HEK293 (cell line): ENCODE data around the gene TMTC1.

Experiments
- KLF10 ChIP-seq: fragments of 450-650 bp; IDR thresholded peaks from 2 replicates; pipeline ENCODE4 v1.5.1; 2018; ENCODE audit warnings: missing biosample characterization, mild to moderate bottlenecking, missing genetic modification characterization
- KLF16 ChIP-seq: fragments of 450-650 bp; formaldehyde crosslinking; IDR thresholded peaks from 2 replicates; pipeline ENCODE4 v1.5.1; 2017; ENCODE audit warnings: missing biosample characterization, missing genetic modification characterization
- PRDM10 ChIP-seq: fragments of 450-650 bp; formaldehyde crosslinking; IDR thresholded peaks from 2 replicates; pipeline ENCODE4 v1.5.1; 2016; ENCODE audit warnings: missing biosample characterization, missing genetic modification characterization
- REST ChIP-seq: fragments of 450-650 bp; formaldehyde crosslinking; IDR thresholded peaks from 2 replicates; pipeline ENCODE4 v1.5.1; 2016; ENCODE audit warnings: missing biosample characterization, missing genetic modification characterization
- SALL2 ChIP-seq: fragments of 450-650 bp; formaldehyde crosslinking; IDR thresholded peaks from 2 replicates; pipeline ENCODE4 v1.5.0; 2017; ENCODE audit warnings: missing biosample characterization, mild to moderate bottlenecking, missing genetic modification characterization, borderline replicate concordance
- SP7 ChIP-seq: fragments of 450-650 bp; formaldehyde crosslinking; IDR thresholded peaks from 2 replicates; pipeline ENCODE4 v1.5.1; 2016; ENCODE audit warnings: missing biosample characterization, missing genetic modification characterization
- WT1 ChIP-seq: fragments of 450-650 bp; formaldehyde crosslinking; IDR thresholded peaks from 2 replicates; pipeline ENCODE4 v1.5.1; 2016; ENCODE audit warnings: missing biosample characterization, missing genetic modification characterization
- ZBTB20 ChIP-seq: fragments of 450-650 bp; formaldehyde crosslinking; IDR thresholded peaks from 2 replicates; pipeline ENCODE4 v1.5.1; 2016; ENCODE audit warnings: missing biosample characterization, missing genetic modification characterization
- ZBTB8A ChIP-seq: fragments of 450-650 bp; formaldehyde crosslinking; IDR thresholded peaks from 2 replicates; pipeline ENCODE4 v1.5.1; 2016; ENCODE audit warnings: missing biosample characterization, missing genetic modification characterization
- ZFP41 ChIP-seq: fragments of 450-650 bp; formaldehyde crosslinking; IDR thresholded peaks from 2 replicates; pipeline ENCODE4 v1.5.1; 2016; ENCODE audit warnings: missing biosample characterization, missing genetic modification characterization, borderline replicate concordance
- ZNF133 ChIP-seq: fragments of 450-650 bp; formaldehyde crosslinking; IDR thresholded peaks from 2 replicates; pipeline ENCODE4 v1.5.1; 2016; ENCODE audit warnings: missing biosample characterization, missing genetic modification characterization
- ZNF140 ChIP-seq: fragments of 450-650 bp; formaldehyde crosslinking; IDR thresholded peaks from 2 replicates; pipeline ENCODE4 v1.5.1; 2016; ENCODE audit warnings: missing biosample characterization, missing genetic modification characterization
- ZNF146 ChIP-seq: fragments of 450-650 bp; formaldehyde crosslinking; IDR thresholded peaks from 2 replicates; pipeline ENCODE4 v1.5.1; 2016; ENCODE audit warnings: missing biosample characterization, missing genetic modification characterization
- ZNF157 ChIP-seq: fragments of 450-650 bp; formaldehyde crosslinking; IDR thresholded peaks from 2 replicates; pipeline ENCODE4 v1.5.1; 2016; ENCODE audit warnings: missing biosample characterization, missing genetic modification characterization
- ZNF280C ChIP-seq: fragments of 450-650 bp; formaldehyde crosslinking; IDR thresholded peaks from 2 replicates; pipeline ENCODE4 v1.5.1; 2016; ENCODE audit warnings: missing biosample characterization, missing genetic modification characterization
- ZNF311 ChIP-seq: fragments of 450-650 bp; formaldehyde crosslinking; IDR thresholded peaks from 2 replicates; pipeline ENCODE4 v1.5.1; 2017; ENCODE audit warnings: missing biosample characterization, missing genetic modification characterization, borderline replicate concordance
- ZNF391 ChIP-seq: fragments of 450-650 bp; formaldehyde crosslinking; IDR thresholded peaks from 2 replicates; pipeline ENCODE4 v1.5.1; 2016; ENCODE audit warnings: low read depth, missing biosample characterization, missing genetic modification characterization, borderline replicate concordance
- ZNF549 ChIP-seq: fragments of 450-650 bp; IDR thresholded peaks from 2 replicates; pipeline ENCODE4 v1.5.1; 2018; ENCODE audit warnings: missing biosample characterization, missing genetic modification characterization, mild to moderate bottlenecking, inconsistent platforms, moderate library complexity
- ZNF555 ChIP-seq: fragments of 450-650 bp; formaldehyde crosslinking; conservative IDR thresholded peaks from 2 replicates; pipeline ENCODE4 v1.5.1; 2017; ENCODE audit warnings: missing biosample characterization, mild to moderate bottlenecking, missing genetic modification characterization, inconsistent platforms
- ZNF610 ChIP-seq: fragments of 450-650 bp; formaldehyde crosslinking; IDR thresholded peaks from 2 replicates; pipeline ENCODE4 v1.5.1; 2016; ENCODE audit warnings: missing biosample characterization, missing genetic modification characterization, borderline replicate concordance
- ZNF785 ChIP-seq: fragments of 450-650 bp; formaldehyde crosslinking; IDR thresholded peaks from 2 replicates; pipeline ENCODE4 v1.5.1; 2016; ENCODE audit warnings: missing biosample characterization, missing genetic modification characterization
- TF ChIP-seq, protein P1 (sequence below): fragments of 450-650 bp; formaldehyde crosslinking; IDR thresholded peaks from 2 replicates; pipeline ENCODE4 v1.5.1; 2016; ENCODE audit warnings: missing biosample characterization, missing genetic modification characterization, low read depth
- TF ChIP-seq, protein P2 (sequence below): fragments of 450-650 bp; formaldehyde crosslinking; IDR thresholded peaks from 2 replicates; pipeline ENCODE4 v1.5.1; 2016; ENCODE audit warnings: missing biosample characterization, missing genetic modification characterization
- TF ChIP-seq, protein P3 (sequence below): fragments of 450-650 bp; formaldehyde crosslinking; IDR thresholded peaks from 2 replicates; pipeline ENCODE4 v1.5.1; 2016; ENCODE audit warnings: missing biosample characterization, missing genetic modification characterization

The TMTC1 gene

GRCh38 chr12:29783773-29784666 is at the start of gene TMTC1 (continued):
- TF ChIP-seq, protein P1, sequence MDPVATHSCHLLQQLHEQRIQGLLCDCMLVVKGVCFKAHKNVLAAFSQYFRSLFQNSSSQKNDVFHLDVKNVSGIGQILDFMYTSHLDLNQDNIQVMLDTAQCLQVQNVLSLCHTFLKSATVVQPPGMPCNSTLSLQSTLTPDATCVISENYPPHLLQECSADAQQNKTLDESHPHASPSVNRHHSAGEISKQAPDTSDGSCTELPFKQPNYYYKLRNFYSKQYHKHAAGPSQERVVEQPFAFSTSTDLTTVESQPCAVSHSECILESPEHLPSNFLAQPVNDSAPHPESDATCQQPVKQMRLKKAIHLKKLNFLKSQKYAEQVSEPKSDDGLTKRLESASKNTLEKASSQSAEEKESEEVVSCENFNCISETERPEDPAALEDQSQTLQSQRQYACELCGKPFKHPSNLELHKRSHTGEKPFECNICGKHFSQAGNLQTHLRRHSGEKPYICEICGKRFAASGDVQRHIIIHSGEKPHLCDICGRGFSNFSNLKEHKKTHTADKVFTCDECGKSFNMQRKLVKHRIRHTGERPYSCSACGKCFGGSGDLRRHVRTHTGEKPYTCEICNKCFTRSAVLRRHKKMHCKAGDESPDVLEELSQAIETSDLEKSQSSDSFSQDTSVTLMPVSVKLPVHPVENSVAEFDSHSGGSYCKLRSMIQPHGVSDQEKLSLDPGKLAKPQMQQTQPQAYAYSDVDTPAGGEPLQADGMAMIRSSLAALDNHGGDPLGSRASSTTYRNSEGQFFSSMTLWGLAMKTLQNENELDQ (tag by site-specific recombination): no peak
- no peak for TF ChIP-seq ZNF311 (tag by site-specific recombination)
- TF ChIP-seq ZNF785 (tag by site-specific recombination): no peak
- TF ChIP-seq ZNF549 (tag by site-specific recombination): no peak
- TF ChIP-seq KLF16: 0 out of 2 replicates have a peak, but pooled peaks have one; percentile 35
- TF ChIP-seq KLF10 (tag by site-specific recombination): no peak
- no peak for TF ChIP-seq ZFP41
- TF ChIP-seq ZNF280C (tag by site-specific recombination): no peak
- no peak for TF ChIP-seq ZNF146
- TF ChIP-seq ZNF610 (tag by site-specific recombination): no peak
- peak; percentile 23; the same call in 1 of the 2 replicates for TF ChIP-seq SP7 (tag by site-specific recombination)
- no peak for TF ChIP-seq SALL2 (tag by site-specific recombination)
- no peak for TF ChIP-seq ZNF391
- no peak; the same call in 1 of the 2 replicates for TF ChIP-seq PRDM10 (tag by site-specific recombination)
- TF ChIP-seq REST (tag by site-specific recombination): peak; percentile 92
- TF ChIP-seq ZBTB8A (tag by site-specific recombination): no peak; the same call in none of the 2 replicates
- TF ChIP-seq ZNF157 (tag by site-specific recombination): no peak
- no peak for TF ChIP-seq ZNF140
- TF ChIP-seq, protein P2, sequence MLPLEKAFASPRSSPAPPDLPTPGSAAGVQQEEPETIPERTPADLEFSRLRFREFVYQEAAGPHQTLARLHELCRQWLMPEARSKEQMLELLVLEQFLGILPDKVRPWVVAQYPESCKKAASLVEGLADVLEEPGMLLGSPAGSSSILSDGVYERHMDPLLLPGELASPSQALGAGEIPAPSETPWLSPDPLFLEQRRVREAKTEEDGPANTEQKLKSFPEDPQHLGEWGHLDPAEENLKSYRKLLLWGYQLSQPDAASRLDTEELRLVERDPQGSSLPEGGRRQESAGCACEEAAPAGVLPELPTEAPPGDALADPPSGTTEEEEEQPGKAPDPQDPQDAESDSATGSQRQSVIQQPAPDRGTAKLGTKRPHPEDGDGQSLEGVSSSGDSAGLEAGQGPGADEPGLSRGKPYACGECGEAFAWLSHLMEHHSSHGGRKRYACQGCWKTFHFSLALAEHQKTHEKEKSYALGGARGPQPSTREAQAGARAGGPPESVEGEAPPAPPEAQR: no peak
- peak; percentile 93 for TF ChIP-seq ZBTB20 (tag by site-specific recombination)
- no peak for TF ChIP-seq ZNF555 (tag by site-specific recombination)
- TF ChIP-seq ZNF133: no peak
- TF ChIP-seq, protein P3, sequence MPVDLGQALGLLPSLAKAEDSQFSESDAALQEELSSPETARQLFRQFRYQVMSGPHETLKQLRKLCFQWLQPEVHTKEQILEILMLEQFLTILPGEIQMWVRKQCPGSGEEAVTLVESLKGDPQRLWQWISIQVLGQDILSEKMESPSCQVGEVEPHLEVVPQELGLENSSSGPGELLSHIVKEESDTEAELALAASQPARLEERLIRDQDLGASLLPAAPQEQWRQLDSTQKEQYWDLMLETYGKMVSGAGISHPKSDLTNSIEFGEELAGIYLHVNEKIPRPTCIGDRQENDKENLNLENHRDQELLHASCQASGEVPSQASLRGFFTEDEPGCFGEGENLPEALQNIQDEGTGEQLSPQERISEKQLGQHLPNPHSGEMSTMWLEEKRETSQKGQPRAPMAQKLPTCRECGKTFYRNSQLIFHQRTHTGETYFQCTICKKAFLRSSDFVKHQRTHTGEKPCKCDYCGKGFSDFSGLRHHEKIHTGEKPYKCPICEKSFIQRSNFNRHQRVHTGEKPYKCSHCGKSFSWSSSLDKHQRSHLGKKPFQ: no peak
- TF ChIP-seq WT1 (tag by site-specific recombination): no peak
